KMS-11 (cell line): ENCODE data around the gene KCNA5.
A peak's percentile ranks its signal among the peaks of the same experiment; 100 is the strongest.

Experiments
- H2AFZ ChIP-seq: fragments of 200-600 bp; sonication (generic); 2 replicates; pipeline ENCODE4 v1.6.1; 2016; ENCODE audit warnings: antibody characterized with exemption, mixed run types, low read depth
- H3K27ac ChIP-seq: fragments of 200-600 bp; sonication (generic); 2 replicates; pipeline ENCODE4 v1.6.1; 2016; ENCODE audit warnings: mild to moderate bottlenecking, mixed run types
- H3K27me3 ChIP-seq: fragments of 200-600 bp; sonication (generic); 2 replicates; pipeline ENCODE4 v1.6.1; 2017; ENCODE audit warnings: mild to moderate bottlenecking, low read depth, mixed run types, moderate library complexity; ENCODE audit not compliant: insufficient read depth
- H3K36me3 ChIP-seq: fragments of 200-600 bp; sonication (generic); 2 replicates; pipeline ENCODE4 v1.6.1; 2017; ENCODE audit warnings: mild to moderate bottlenecking, mixed run types; ENCODE audit not compliant: insufficient read depth
- H3K4me1 ChIP-seq: fragments of 200-600 bp; sonication (generic); 2 replicates; pipeline ENCODE4 v1.6.1; 2016; ENCODE audit warnings: mild to moderate bottlenecking, low read depth, mixed run types; ENCODE audit not compliant: poor library complexity, severe bottlenecking
- H3K4me2 ChIP-seq: fragments of 200-600 bp; sonication (generic); 2 replicates; pipeline ENCODE4 v1.7.0; 2016; ENCODE audit warnings: mild to moderate bottlenecking, mixed run types
- H3K4me3 ChIP-seq: fragments of 200-600 bp; sonication (generic); IDR thresholded peaks from 2 replicates; pipeline ENCODE4 v1.6.1; 2017; ENCODE audit warnings: low read depth, low read length, mixed read lengths; ENCODE audit not compliant: insufficient read depth
- H3K79me2 ChIP-seq: fragments of 200-600 bp; sonication (generic); 2 replicates; pipeline ENCODE4 v1.6.1; 2016; ENCODE audit warnings: low read depth, mixed run types; ENCODE audit not compliant: insufficient read depth
- H3K9ac ChIP-seq: fragments of 200-600 bp; sonication (generic); 2 replicates; pipeline ENCODE4 v1.6.1; 2016; ENCODE audit warnings: mild to moderate bottlenecking, mixed run types
- H4K20me1 ChIP-seq: fragments of 200-600 bp; sonication (generic); 2 replicates; pipeline ENCODE4 v1.6.1; 2016; ENCODE audit warnings: mild to moderate bottlenecking, mixed run types; ENCODE audit not compliant: insufficient read depth
- CTCF ChIP-seq: fragments of 200-600 bp; sonication (generic); conservative IDR thresholded peaks from 2 replicates; pipeline ENCODE4 v1.6.1; 2017; ENCODE audit warnings: low read depth, mild to moderate bottlenecking, antibody characterized with exemption, low read length, moderate library complexity, mixed read lengths

The KCNA5 gene

GRCh38 chr12:5051334-5051733 is 7.7 kb downstream of the KCNA5 start:
- Histone ChIP-seq H2AFZ (no peak overlapping the region), H3K36me3 (no peaks in the 10 kb centered on the region), H4K20me1 (no peaks in the 10 kb centered on the region), H3K9ac (no peak overlapping the region), H3K27ac (no peak overlapping the region), H3K4me3 (no peak overlapping the region), H3K4me1 (no peaks in the 10 kb centered on the region), H3K27me3 (no peaks in the 10 kb centered on the region), H3K4me2 (no peak overlapping the region), H3K79me2 (no peaks in the 10 kb centered on the region)
- TF ChIP-seq CTCF = no peak

- no peak for TF ChIP-seq CTCF
- no peaks in the 10 kb centered on the region for H3K36me3 ChIP-seq
- no peak overlapping the region for H3K4me3 ChIP-seq
- H3K79me2 ChIP-seq = no peaks in the 10 kb centered on the region
- H3K4me2 ChIP-seq = no peak overlapping the region
- H3K27ac ChIP-seq = no peak overlapping the region
- no peaks in the 10 kb centered on the region for H3K27me3 ChIP-seq
- no peak overlapping the region for H2AFZ ChIP-seq
- no peaks in the 10 kb centered on the region for H3K4me1 ChIP-seq
- H3K9ac ChIP-seq = no peak overlapping the region
- H4K20me1 ChIP-seq = no peaks in the 10 kb centered on the region
Observed at GRCh38 chr12:5051913-5052312, 8.2 kb downstream of the KCNA5 start.

- no peak overlapping the region for H3K4me2 ChIP-seq
- H2AFZ ChIP-seq = no peak overlapping the region
- TF ChIP-seq CTCF = no peak
- H3K36me3 ChIP-seq = no peaks in the 10 kb centered on the region
- no peak overlapping the region for H3K4me3 ChIP-seq
- no peaks in the 10 kb centered on the region for H3K79me2 ChIP-seq
- H3K4me1 ChIP-seq = no peaks in the 10 kb centered on the region
- no peaks in the 10 kb centered on the region for H3K27me3 ChIP-seq
- no peak overlapping the region for H3K9ac ChIP-seq
- H4K20me1 ChIP-seq = no peaks in the 10 kb centered on the region
- no peak overlapping the region for H3K27ac ChIP-seq
Observed at GRCh38 chr12:5052348-5052747, 8.7 kb downstream of the KCNA5 start.

- Histone ChIP-seq H2AFZ (no peak overlapping the region), H3K79me2 (no peaks in the 10 kb centered on the region), H3K4me1 (peaks cover 12% of the 10 kb centered on the region), H3K9ac (no peak overlapping the region), H3K36me3 (no peaks in the 10 kb centered on the region), H3K4me2 (peak overlapping the region; percentile 14; the same call in 1 of the 2 replicates), H3K27ac (no peak overlapping the region), H3K27me3 (no peaks in the 10 kb centered on the region), H4K20me1 (no peaks in the 10 kb centered on the region), H3K4me3 (no peak overlapping the region)
- no peak for TF ChIP-seq CTCF
Observed at GRCh38 chr12:5059358-5059757, 15.7 kb downstream of the KCNA5 start.
